22Rv1 (cell line): ENCODE data around the gene ELOVL2.
"Not testable (repeated sequence)": the region's sequence is repeated elsewhere in the genome, so short reads cannot be mapped to it uniquely, and the experiment has no call there.

Experiments
- H3K27ac ChIP-seq: fragments of 450-650 bp; 2 replicates; pipeline ENCODE4 v1.5.1; 2017
- ZFX ChIP-seq: fragments of 450-650 bp; IDR thresholded peaks from 2 replicates; pipeline ENCODE4 v1.6.1; 2017; ENCODE audit warnings: antibody characterized with exemption, borderline replicate concordance
- TF ChIP-seq, protein P1 (sequence below): fragments of 450-650 bp; IDR thresholded peaks from 2 replicates; pipeline ENCODE4 v1.5.1; 2017; ENCODE audit warnings: mild to moderate bottlenecking

The ELOVL2 gene

DNA sequence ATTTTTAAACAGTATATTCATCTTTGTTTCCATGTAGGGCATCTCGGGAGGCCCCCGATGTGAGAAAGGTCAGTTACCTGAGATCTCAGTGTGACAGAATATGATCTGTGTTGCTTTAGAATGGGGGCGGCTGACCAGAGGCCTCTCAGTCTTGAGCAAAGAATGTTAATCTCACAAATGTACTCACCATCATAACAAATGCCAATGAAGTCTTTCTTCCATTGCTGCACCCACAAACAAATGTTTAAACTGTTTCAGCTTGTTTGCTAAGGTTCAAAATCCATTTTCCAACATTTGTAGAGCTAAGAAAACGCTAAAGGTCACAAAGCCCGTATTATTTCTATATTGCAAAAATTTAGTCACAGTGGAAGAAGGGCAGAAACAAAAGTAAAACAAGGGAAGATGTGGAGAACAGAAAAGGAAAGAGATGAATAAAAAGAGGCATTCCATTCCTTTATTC lies 31.8 kb downstream of the ELOVL2 start:
- H3K27ac ChIP-seq = no peak overlapping the region
- TF ChIP-seq, protein P1, sequence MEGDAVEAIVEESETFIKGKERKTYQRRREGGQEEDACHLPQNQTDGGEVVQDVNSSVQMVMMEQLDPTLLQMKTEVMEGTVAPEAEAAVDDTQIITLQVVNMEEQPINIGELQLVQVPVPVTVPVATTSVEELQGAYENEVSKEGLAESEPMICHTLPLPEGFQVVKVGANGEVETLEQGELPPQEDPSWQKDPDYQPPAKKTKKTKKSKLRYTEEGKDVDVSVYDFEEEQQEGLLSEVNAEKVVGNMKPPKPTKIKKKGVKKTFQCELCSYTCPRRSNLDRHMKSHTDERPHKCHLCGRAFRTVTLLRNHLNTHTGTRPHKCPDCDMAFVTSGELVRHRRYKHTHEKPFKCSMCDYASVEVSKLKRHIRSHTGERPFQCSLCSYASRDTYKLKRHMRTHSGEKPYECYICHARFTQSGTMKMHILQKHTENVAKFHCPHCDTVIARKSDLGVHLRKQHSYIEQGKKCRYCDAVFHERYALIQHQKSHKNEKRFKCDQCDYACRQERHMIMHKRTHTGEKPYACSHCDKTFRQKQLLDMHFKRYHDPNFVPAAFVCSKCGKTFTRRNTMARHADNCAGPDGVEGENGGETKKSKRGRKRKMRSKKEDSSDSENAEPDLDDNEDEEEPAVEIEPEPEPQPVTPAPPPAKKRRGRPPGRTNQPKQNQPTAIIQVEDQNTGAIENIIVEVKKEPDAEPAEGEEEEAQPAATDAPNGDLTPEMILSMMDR = no peak
- TF ChIP-seq ZFX = no peak

- TF ChIP-seq, protein P1 = no peak
- no peak for TF ChIP-seq ZFX
- no peak overlapping the region for H3K27ac ChIP-seq
Measured at GRCh38 chr6:11011787-11012234, 32.3 kb downstream of the ELOVL2 start.

- no peak overlapping the region for H3K27ac ChIP-seq
- no peak for TF ChIP-seq ZFX
- TF ChIP-seq, protein P1 = no peak
Measured at GRCh38 chr6:11009353-11009752, 34.8 kb downstream of the ELOVL2 start.

GRCh38 chr6:11008821-11009220 lies 35.3 kb downstream of the ELOVL2 start:
- TF ChIP-seq, protein P1 = no peak
- TF ChIP-seq ZFX = no peak
- no peak overlapping the region for H3K27ac ChIP-seq

DNA sequence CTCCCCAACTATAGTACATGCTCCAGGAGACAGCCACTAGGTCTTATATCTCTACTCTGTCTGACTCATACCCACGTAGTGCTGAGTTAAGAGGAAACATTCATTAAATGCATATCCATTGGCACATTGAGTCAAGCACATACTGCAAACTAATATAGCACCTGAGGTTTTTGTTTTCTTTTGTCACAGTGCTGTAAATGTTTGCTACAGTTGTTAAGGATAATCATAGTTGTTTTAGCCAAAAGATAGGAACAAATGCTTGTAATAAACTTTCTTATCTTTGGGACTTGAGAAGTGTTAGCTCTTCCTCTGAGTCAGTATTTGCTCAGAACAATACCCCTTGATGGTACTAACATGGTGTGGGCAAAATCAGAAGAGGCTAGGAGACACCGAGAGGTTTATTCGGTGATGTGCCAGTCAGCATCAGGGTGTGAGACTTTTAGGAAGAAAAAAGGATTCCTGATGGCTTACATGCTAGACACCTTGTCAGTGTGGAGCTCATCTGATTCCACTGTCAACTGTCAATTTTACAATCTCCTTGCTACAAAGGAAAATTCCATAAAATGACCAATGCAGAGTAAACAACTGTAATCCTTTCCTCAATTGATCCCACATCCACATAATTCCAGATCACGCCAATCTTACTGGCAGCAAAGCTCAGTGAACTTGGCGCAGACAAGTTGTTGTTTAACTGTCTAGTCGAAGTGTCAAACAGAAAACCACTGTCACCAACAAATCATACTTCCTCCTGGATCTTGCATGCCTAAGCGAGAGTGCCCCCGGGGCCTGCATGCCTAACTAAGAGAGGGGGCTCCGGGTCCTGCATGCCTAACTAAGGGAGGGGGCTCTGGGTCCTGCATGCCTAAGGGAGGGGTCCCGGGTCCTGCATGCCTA lies 36.1 kb downstream of the ELOVL2 start:
- TF ChIP-seq, protein P1 = no peak
- TF ChIP-seq ZFX = no peak
- no peak overlapping the region for H3K27ac ChIP-seq

DNA sequence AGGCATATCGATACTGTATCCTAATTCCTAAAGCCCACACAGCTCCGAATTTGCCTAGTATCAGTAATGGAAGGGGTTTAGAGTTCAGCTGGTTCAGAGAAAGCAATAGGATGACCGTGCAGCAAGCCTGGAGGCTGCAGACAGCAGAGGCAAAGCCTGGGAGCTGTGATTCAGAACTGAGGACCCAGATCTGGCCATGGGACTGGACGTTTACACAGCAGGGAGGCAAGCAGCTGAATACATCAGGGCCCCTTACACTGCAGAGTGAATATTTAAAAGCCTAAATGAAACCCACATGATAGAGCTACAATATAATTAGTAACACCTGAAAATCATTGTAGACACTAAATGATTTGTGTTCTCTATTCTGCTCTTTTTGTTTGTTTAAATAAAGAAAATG lies 38.0 kb downstream of the ELOVL2 start:
- H3K27ac ChIP-seq = no peak overlapping the region
- TF ChIP-seq ZFX = no peak
- TF ChIP-seq, protein P1 = no peak

GRCh38 chr6:11003297-11003696 lies 40.8 kb downstream of the ELOVL2 start:
- H3K27ac ChIP-seq = not testable (repeated sequence)
